GM18517 (cell line): ENCODE data around the gene STXBP1.
"Not testable (repeated sequence)": the region's sequence is repeated elsewhere in the genome, so short reads cannot be mapped to it uniquely, and the experiment has no call there.

Source experiments
- ATAC-seq: cut with Tn5 transposase; IDR thresholded peaks from one replicate; pipeline ENCODE4 v1.9.1; 2021; ENCODE audit warnings: mild to moderate bottlenecking, moderate library complexity; ENCODE audit not compliant: unreplicated experiment

Gene STXBP1

GRCh38 chr9:127613583-127613954 is 1.5 kb downstream of the STXBP1 start:
- ATAC-seq: no peak

DNA sequence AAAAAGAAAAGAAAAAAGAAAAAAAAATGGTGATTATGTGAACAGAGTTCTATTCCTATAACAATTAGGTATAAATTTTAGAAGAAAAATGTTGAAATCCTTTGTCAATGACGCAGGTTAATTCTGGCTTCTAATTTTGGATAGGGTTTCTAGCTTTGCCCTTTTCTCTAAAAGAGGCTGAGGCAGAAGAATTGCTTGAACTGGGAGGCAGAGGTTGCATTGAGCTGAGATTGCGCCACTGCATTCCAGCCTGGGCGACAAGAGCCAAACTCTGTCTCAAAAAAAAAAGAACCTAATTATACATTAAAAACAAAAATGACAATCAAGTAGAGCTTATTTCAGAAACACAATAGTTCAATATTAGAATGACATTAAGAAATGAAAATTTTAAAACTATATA is 2.9 kb downstream of the STXBP1 start:
- ATAC-seq: no peak

DNA sequence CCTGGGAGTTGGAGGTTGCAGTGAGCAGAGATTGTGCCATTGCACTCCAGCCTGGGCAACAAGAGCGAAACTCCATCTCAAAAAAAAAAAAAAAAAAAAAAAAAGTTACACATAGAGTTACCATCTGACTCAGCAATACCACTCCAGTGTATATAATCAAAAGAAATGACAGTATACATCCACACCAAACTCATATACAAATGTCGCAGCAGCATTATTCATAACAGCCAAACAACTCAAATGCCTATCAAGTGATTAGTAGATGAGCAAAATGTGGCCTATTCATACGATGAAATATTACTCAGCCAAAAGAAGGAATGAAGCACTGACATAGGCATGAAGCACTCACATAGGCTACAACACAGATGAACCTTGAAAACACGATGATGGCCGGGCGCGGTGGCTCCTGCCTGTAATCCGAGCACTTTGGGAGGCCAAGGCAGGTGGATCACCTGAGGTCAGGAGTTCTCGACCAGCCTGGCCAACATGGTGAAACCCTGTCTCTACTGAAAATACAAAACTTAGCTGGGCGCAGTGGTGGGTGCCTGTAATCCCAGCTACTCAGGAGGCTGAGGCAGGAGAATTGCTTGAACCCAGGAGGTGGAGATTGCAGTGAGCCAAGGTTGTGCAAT is 9.4 kb downstream of the STXBP1 start:
- not testable (repeated sequence) for ATAC-seq

- ATAC-seq: no peak
Measured at GRCh38 chr9:127626752-127627493, 14.8 kb downstream of the STXBP1 start.

- no peak for ATAC-seq
Measured at GRCh38 chr9:127627494-127627855, 15.4 kb downstream of the STXBP1 start.

DNA sequence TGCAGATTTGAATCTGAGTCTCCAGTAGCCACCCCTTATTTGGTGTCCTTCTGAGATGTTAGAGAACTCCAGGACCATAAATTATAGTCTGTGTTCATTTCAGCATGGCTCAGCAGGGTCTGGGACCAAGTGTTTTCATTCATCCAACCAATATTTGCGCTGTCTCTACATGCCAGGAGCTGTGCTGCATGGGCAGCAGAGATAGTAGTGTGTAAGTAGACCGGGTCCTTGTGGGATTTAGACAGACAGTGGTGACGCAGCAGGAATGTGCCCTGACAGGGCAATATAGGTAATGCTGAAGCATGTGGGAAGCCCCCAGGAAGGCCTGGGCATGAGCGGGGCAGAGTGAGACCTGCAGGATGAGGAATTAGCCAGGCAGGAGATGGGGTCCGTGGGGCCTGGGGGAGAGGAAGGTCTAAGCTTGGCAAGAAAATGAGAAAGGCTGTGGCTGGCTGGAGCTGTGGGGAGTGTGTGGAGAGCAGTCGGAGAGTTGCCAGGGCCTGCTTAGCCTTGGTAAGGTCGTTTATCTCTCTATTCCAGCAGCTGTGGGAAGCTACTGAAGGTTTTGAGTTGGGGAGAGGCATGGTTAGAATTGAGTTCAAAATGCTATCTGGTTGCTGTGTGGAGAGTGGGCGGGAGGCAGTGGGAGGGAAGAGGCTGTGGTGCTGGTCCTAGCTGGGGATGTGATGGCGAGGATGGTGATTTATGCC is 16.8 kb downstream of the STXBP1 start:
- ATAC-seq: no peak

- ATAC-seq: no peak
Measured at GRCh38 chr9:127629468-127630081, 17.5 kb downstream of the STXBP1 start.

- no peak for ATAC-seq
Measured at GRCh38 chr9:127633216-127633862, 21.3 kb downstream of the STXBP1 start.

DNA sequence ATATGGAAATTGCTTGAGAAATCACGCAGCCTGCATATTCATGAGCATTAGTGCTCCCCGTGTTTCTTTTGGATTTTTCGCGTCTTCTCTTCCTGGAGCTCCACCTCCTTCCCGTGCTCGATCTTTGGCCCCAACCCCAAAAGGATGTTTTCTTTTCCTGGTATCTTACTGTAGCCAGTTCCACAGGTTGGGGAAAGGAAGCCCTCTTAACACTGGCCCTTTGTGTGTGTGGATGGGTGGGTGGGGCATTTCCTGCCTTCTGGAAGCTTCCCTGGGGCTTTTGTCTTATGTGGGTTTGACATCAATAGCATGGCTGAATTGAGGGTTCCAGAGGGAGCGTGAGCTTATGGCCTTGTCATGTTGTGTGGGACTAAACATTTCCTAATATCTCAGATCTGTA is 21.9 kb downstream of the STXBP1 start:
- no peak for ATAC-seq

GRCh38 chr9:127634698-127635097 is 22.6 kb downstream of the STXBP1 start:
- no peak for ATAC-seq

DNA sequence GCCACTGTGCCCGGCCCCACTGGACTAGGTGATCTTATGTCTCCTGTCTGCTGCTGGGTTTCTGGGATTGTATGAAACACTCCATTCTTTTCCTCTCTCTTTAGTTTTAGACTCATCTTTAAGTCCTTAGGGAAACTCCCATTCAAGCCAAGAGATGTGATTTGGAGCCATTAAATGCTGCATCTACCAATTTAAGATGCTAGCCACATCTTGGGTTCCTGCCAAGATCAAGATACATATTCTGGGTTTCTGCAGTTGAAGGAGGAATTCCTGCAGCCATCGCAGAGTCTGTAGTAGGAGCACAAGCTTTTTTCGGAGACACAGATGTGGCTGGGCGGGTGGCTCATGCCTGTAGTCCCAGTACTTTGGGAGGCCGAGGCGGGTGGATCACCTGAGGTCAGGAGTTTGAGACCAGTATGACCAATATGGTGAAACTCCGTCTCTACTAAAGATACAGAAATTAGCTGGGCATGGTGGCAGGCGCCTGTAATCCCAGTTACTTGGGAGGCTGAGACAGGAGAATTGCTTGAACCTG is 23.2 kb downstream of the STXBP1 start:
- no peak for ATAC-seq

DNA sequence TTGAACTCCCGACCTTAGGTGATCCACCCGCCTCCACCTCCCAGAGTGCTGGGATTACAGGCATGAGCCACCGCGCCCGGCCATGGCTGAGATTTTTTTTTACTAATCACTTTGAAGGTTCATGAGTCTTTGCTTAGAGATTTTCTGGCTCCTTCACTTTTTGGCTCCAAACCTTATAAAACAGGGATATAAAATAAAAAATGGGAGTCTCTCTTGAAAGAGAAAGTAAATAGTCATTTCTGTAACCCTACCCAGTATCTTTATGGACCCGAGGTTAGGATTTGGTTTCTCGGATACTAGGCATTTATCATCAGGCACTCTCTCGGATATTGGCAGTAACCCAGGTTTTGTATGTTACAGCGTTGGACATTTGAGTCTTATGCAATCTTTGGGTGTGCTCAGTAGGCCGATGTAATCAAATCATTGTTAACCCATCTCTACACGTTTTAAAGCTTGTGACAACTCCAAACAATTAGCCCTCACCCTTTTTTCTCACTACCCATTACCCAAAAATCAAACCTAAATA is 25.3 kb downstream of the STXBP1 start:
- no peak for ATAC-seq

DNA sequence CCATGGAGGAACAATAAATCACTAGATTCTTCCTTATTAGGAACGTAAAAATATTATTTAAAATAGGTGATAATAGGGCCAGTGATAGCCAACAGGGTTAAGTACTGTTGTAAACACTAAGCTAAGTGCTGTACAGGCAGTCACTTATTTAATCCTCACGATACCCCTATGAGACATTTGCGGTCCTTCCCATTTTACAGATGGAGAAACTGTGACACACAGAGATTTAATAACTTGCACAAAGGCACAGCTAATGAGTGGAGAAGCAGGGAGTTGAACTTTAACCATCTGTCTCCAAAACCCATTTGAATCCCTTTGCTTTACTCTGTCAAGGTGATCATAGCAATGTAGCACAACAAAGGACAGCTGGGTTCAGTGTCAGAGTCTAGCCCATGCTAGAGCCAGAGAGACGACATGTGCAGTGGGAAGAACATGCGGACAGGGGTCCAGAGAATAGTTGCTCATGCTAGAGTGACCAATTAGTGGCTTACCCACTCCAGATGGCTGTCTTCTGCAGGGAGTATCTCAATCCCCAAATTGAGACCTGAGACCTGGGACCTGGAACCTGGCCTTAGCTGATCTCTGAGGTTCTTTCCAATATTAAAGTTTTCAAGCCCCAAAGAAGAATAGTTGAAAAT is 28.9 kb downstream of the STXBP1 start:
- ATAC-seq: no peak

- ATAC-seq: no peak
Measured at GRCh38 chr9:127642082-127642740, 30.1 kb downstream of the STXBP1 start.

GRCh38 chr9:127644146-127644827 is 32.2 kb downstream of the STXBP1 start:
- no peak for ATAC-seq

- ATAC-seq: no peak
Measured at GRCh38 chr9:127644943-127645342, 32.9 kb downstream of the STXBP1 start.

- no peak for ATAC-seq
Measured at GRCh38 chr9:127647451-127647850, 35.4 kb downstream of the STXBP1 start.

DNA sequence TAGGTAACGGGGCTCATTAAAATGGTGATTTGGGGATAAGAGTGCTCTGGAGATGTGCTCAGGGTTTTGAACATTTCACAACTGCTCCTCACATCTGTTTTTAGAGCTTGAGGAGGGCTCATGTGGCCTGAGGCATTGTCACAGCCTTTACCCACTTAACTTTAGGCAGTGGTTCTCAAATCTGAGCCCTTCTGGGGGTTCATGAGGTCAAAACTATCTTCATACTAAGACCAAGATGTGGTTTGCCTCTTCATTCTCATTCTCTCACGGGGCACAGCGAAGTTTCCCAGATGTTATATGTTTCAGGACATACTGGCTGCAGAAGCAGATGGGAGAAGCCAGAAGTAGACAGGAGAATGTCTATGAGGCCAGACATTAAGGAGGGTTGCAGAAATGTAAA is 38.4 kb downstream of the STXBP1 start:
- no peak for ATAC-seq
